HG02852 (cell line): ENCODE measurements around the gene TSKS.
"Not testable (repeated sequence)": the region's sequence is repeated elsewhere in the genome, so short reads cannot be mapped to it uniquely, and the experiment has no call there.

Experiments used
- ATAC-seq: cut with Tn5 transposase; IDR thresholded peaks from one replicate; pipeline ENCODE4 v1.9.1; 2021; ENCODE audit warnings: mild to moderate bottlenecking, moderate library complexity; ENCODE audit not compliant: unreplicated experiment

Gene TSKS

GRCh38 chr19:49727217-49728030, 35.7 kb downstream of the TSKS start:
- ATAC-seq = no peak

GRCh38 chr19:49719420-49719819, 43.7 kb downstream of the TSKS start:
- ATAC-seq = not testable (repeated sequence)

- ATAC-seq = no peak
Observed at GRCh38 chr19:49718991-49719390, 44.1 kb downstream of the TSKS start.

- no peak for ATAC-seq
Observed at GRCh38 chr19:49718511-49718910, 44.6 kb downstream of the TSKS start.

- ATAC-seq = no peak
Observed at GRCh38 chr19:49716154-49716553, 47.0 kb downstream of the TSKS start.

GRCh38 chr19:49713236-49713845, 49.8 kb downstream of the TSKS start:
- ATAC-seq = no peak

- ATAC-seq = no peak
Observed at GRCh38 chr19:49712397-49712859, 50.7 kb downstream of the TSKS start.

DNA sequence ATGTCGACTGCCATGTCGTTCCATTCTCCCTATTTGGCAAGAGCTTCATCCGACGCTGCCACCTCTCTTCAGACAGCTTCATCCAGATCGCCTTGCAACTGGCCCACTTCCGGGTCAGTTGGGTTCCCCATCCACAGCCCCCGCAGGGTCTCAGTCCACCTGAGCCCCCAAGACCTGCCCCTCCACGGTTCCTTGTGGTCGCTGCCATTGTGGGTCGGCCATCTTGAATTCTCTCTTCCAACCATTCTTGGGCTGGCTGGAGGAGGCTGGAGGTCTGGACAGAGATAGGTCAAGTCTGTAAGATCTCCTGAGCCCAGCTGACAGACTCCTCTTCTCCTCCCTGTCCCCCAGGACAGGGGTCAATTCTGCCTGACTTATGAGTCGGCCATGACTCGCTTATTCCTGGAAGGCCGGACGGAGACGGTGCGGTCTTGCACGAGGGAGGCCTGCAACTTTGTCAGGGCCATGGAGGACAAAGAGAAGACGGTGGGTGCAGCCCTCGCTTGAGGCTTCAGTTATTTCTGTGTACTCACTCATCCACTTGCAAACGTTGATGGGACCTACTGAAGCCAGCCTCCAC, 52.6 kb downstream of the TSKS start:
- no peak for ATAC-seq

DNA sequence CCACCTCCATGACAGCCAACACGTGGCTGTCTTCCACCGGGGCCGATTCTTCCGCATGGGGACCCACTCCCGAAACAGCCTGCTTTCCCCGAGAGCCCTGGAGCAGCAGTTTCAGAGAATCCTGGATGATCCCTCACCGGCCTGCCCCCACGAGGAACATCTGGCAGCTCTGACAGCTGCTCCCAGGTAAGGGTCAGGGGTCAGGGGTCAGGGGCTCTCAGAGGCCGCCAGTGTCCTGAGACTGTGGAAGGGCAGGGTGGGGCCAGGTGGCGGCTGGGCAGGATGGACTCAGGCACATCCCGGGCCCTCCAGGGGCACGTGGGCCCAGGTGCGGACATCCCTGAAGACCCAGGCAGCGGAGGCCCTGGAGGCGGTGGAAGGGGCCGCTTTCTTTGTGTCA, 57.2 kb downstream of the TSKS start:
- no peak for ATAC-seq

GRCh38 chr19:49704888-49705642, 58.0 kb downstream of the TSKS start:
- ATAC-seq = no peak

GRCh38 chr19:49701271-49701786, 61.8 kb downstream of the TSKS start:
- ATAC-seq = no peak

DNA sequence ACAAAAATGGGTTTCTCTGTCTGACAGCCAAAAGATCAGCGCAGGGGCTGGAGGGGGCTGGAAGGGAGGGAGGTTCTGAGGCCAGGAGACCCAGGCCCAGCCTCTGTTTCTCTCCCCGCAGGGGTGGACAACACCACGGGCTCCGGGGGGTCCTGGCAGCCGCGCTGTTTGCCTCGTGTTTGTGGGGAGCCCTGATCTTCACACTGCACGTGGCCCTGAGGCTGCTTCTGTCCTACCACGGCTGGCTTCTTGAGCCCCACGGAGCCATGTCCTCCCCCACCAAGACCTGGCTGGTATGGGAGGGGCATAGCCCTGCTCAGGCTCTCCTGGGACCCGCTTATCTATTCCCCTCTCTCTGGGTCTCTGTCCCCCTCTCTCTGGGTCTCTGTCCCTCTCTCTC, 62.5 kb downstream of the TSKS start:
- no peak for ATAC-seq

DNA sequence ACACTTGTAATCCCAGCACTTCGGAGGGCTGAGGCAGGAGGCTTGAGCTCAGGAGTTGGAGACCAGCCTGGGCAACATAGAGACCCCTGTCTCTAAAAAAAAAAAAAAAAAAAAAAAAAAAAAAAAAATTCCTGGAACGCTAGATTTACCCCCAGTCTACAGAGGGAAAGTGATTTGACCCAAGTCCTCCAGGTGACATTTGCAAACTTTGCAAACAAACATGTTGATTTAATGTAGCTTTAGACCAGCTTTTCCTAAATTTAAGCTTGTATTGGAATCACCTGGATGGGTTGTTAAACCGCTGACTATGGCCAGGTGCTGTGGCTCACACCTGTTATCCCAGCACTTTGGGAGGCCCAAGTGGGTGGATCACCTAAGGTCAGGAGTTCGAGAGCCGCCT, 63.7 kb downstream of the TSKS start:
- no peak for ATAC-seq

DNA sequence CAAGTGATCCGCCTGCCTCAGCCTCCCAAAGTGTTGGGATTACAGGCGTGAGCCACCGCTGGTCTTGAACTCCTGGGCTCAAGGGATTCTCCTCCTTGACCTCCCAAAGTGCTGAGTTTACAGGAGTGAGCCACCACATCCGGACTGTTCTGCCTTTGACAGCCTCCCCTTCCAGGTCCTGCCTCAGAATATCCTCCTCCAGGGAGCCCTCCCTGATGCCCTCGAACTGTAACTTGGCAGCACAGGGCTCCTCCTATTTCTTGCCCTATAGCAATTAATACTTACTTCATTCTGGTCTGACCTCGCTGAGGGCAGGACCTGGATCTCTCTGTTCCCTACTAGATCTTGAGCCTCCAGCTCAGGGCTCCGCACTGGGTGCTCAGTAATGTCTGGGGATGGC, 66.2 kb downstream of the TSKS start:
- no peak for ATAC-seq

GRCh38 chr19:49696115-49696514, 67.0 kb downstream of the TSKS start:
- ATAC-seq = no peak

DNA sequence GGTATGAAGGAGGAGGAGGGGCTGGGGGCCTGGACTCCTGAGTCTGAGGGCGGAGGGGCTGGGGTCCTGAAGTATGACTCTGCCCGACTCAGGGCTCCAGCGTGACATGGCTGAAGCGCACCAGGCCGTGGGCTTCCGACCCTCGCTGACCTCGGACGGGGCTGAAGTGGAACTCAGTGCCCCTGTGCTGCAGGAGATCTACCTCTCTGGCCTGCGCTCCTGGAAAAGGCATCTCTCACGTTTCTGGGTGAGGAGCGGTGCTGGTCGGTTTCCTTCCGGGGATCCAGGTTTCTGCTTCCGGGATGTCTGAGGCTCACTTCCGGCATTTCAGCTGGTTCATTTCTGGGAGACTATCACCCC, 71.0 kb downstream of the TSKS start:
- no peak for ATAC-seq

- ATAC-seq = no peak
Observed at GRCh38 chr19:49691243-49692146, 71.6 kb downstream of the TSKS start.

GRCh38 chr19:49690656-49691242, 72.4 kb downstream of the TSKS start, which contains the start of gene CPT1C:
TSS of gene CPT1C (plus strand) at chr19:49691116. CDS start at chr19:49692253, 1,137 bp downstream.
- ATAC-seq = no peak

DNA sequence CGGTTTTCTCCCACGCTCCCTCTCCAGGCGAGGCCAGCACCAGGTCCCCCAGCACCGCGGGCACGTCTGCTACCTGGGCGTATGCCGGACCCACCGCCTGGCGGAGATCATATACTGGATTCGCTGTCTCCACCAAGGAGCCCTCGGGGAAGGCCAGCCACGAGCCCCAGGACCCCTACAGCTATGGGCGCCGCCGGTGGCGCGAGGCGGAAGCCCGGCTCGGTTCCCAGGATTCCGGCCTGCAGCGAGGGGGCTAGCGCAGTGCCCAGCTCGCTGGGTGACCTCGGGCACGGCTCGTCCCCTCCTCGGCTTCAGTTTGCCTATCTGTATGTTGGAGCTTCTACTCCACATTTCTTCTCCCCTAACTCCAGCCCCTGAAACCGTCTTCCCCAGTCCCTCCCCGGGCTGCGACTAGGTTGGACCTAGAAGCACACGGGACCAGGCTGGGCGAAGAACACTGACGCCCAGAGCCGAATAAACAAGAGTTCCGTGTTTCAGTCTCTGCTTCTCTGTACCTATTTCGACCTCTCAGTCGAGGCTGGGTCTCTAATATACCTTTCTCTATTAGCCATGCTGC, 72.9 kb downstream of the TSKS start:
- no peak for ATAC-seq
